GM23338 (cell line): Measurements from ENCODE around the gene ZNF398.

Experiments
- CREB1 ChIP-seq: fragments of 250-450 bp; sonication (Bioruptor Pico); IDR thresholded peaks from 2 replicates; pipeline ENCODE4 v1.5.0; 2020; ENCODE audit warnings: low read depth, mild to moderate bottlenecking, moderate library complexity
- EZH2 ChIP-seq: fragments of 200-600 bp; sonication (generic); IDR thresholded peaks from one replicate; pipeline ENCODE4 v1.8.0; 2017; ENCODE audit warnings: antibody characterized with exemption, mild to moderate bottlenecking, low read depth; ENCODE audit not compliant: unreplicated experiment
- EZH2phosphoT487 ChIP-seq: fragments of 200-600 bp; sonication (generic); IDR thresholded peaks from one replicate; pipeline ENCODE4 v1.8.1; 2018; ENCODE audit warnings: antibody characterized with exemption; ENCODE audit not compliant: unreplicated experiment
- JUNB ChIP-seq: IDR thresholded peaks from one replicate; pipeline ENCODE4 v1.6.1; 2016; ENCODE audit warnings: antibody characterized with exemption; ENCODE audit not compliant: unreplicated experiment
- POLR2AphosphoS5 ChIP-seq: IDR thresholded peaks from 2 replicates; pipeline ENCODE4 v1.6.1; 2016; ENCODE audit warnings: antibody characterized with exemption, low read depth
- TF ChIP-seq, protein P1 (sequence below), 2 experiments: fragments of 200-600 bp in 1 of 2; sonication (generic) in 1 of 2; conservative IDR thresholded peaks; 2 replicates each; pipeline versions ENCODE4 v1.5.1 to v1.6.1; 2016 to 2017; ENCODE audit warnings: antibody characterized with exemption in 2 of 2, low read depth in 2 of 2, mild to moderate bottlenecking in 2 of 2, moderate library complexity in 1 of 2
- TF ChIP-seq, protein P2 (sequence below): IDR thresholded peaks from one replicate; pipeline ENCODE4 v1.6.1; 2018; ENCODE audit warnings: antibody characterized with exemption; ENCODE audit not compliant: unreplicated experiment
- TF ChIP-seq, protein P3 (sequence below): IDR thresholded peaks from 2 replicates; pipeline ENCODE4 v1.6.1; 2016; ENCODE audit warnings: antibody characterized with exemption
- TF ChIP-seq, protein P4 (sequence below): fragments of 250-450 bp; sonication (Bioruptor Pico); IDR thresholded peaks from 2 replicates; pipeline ENCODE4 v1.5.0; 2020; ENCODE audit warnings: mild to moderate bottlenecking, moderate library complexity

DNA sequence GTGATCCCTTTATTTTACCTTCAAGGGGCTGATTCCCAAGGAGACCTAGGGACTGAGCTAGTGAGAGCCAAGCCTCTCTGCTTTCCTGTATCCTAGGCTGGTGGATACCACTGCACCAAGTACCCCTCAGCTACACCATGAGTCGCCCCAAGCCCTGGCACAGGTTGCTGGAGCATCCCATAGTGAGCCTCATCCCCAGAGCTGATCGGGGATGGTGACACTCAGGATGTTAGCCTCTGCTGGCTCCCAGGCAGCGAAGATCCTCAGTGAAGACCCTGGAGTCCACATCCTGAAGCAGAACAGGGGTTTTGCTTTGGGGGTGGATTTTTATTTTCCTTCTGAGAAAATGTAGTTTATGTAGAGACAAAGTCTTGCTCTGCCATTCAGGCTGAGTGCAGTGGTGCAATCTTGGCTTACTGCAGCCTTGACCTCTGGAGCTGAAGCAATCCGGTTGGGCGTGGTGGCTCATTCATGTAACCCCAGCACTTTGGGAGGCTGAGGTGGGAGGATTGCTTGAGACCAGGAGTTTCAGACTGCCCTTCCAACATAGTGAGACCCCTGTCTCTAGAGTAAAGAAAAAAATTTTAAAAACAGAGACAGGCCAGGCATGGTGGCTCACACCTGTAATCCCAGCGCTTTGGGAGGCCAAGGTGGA, 79.7 kb downstream of the ZNF398 start:
- TF ChIP-seq, protein P1, sequence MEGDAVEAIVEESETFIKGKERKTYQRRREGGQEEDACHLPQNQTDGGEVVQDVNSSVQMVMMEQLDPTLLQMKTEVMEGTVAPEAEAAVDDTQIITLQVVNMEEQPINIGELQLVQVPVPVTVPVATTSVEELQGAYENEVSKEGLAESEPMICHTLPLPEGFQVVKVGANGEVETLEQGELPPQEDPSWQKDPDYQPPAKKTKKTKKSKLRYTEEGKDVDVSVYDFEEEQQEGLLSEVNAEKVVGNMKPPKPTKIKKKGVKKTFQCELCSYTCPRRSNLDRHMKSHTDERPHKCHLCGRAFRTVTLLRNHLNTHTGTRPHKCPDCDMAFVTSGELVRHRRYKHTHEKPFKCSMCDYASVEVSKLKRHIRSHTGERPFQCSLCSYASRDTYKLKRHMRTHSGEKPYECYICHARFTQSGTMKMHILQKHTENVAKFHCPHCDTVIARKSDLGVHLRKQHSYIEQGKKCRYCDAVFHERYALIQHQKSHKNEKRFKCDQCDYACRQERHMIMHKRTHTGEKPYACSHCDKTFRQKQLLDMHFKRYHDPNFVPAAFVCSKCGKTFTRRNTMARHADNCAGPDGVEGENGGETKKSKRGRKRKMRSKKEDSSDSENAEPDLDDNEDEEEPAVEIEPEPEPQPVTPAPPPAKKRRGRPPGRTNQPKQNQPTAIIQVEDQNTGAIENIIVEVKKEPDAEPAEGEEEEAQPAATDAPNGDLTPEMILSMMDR (conservative IDR thresholded peaks at IDR 0.05; ENCODE audit: low read depth in 2 of 2), result no peak
- TF ChIP-seq POLR2AphosphoS5 (peak; percentile 33; the same call in 1 of the 2 replicates), EZH2 (no peak), CREB1 (CRISPR knock-in tag) (no peak), EZH2phosphoT487 (no peak), JUNB (no peak)
- TF ChIP-seq, protein P2, sequence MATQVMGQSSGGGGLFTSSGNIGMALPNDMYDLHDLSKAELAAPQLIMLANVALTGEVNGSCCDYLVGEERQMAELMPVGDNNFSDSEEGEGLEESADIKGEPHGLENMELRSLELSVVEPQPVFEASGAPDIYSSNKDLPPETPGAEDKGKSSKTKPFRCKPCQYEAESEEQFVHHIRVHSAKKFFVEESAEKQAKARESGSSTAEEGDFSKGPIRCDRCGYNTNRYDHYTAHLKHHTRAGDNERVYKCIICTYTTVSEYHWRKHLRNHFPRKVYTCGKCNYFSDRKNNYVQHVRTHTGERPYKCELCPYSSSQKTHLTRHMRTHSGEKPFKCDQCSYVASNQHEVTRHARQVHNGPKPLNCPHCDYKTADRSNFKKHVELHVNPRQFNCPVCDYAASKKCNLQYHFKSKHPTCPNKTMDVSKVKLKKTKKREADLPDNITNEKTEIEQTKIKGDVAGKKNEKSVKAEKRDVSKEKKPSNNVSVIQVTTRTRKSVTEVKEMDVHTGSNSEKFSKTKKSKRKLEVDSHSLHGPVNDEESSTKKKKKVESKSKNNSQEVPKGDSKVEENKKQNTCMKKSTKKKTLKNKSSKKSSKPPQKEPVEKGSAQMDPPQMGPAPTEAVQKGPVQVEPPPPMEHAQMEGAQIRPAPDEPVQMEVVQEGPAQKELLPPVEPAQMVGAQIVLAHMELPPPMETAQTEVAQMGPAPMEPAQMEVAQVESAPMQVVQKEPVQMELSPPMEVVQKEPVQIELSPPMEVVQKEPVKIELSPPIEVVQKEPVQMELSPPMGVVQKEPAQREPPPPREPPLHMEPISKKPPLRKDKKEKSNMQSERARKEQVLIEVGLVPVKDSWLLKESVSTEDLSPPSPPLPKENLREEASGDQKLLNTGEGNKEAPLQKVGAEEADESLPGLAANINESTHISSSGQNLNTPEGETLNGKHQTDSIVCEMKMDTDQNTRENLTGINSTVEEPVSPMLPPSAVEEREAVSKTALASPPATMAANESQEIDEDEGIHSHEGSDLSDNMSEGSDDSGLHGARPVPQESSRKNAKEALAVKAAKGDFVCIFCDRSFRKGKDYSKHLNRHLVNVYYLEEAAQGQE, result no peak
- TF ChIP-seq, protein P3, sequence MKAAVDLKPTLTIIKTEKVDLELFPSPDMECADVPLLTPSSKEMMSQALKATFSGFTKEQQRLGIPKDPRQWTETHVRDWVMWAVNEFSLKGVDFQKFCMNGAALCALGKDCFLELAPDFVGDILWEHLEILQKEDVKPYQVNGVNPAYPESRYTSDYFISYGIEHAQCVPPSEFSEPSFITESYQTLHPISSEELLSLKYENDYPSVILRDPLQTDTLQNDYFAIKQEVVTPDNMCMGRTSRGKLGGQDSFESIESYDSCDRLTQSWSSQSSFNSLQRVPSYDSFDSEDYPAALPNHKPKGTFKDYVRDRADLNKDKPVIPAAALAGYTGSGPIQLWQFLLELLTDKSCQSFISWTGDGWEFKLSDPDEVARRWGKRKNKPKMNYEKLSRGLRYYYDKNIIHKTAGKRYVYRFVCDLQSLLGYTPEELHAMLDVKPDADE, result no peak
- TF ChIP-seq, protein P4, sequence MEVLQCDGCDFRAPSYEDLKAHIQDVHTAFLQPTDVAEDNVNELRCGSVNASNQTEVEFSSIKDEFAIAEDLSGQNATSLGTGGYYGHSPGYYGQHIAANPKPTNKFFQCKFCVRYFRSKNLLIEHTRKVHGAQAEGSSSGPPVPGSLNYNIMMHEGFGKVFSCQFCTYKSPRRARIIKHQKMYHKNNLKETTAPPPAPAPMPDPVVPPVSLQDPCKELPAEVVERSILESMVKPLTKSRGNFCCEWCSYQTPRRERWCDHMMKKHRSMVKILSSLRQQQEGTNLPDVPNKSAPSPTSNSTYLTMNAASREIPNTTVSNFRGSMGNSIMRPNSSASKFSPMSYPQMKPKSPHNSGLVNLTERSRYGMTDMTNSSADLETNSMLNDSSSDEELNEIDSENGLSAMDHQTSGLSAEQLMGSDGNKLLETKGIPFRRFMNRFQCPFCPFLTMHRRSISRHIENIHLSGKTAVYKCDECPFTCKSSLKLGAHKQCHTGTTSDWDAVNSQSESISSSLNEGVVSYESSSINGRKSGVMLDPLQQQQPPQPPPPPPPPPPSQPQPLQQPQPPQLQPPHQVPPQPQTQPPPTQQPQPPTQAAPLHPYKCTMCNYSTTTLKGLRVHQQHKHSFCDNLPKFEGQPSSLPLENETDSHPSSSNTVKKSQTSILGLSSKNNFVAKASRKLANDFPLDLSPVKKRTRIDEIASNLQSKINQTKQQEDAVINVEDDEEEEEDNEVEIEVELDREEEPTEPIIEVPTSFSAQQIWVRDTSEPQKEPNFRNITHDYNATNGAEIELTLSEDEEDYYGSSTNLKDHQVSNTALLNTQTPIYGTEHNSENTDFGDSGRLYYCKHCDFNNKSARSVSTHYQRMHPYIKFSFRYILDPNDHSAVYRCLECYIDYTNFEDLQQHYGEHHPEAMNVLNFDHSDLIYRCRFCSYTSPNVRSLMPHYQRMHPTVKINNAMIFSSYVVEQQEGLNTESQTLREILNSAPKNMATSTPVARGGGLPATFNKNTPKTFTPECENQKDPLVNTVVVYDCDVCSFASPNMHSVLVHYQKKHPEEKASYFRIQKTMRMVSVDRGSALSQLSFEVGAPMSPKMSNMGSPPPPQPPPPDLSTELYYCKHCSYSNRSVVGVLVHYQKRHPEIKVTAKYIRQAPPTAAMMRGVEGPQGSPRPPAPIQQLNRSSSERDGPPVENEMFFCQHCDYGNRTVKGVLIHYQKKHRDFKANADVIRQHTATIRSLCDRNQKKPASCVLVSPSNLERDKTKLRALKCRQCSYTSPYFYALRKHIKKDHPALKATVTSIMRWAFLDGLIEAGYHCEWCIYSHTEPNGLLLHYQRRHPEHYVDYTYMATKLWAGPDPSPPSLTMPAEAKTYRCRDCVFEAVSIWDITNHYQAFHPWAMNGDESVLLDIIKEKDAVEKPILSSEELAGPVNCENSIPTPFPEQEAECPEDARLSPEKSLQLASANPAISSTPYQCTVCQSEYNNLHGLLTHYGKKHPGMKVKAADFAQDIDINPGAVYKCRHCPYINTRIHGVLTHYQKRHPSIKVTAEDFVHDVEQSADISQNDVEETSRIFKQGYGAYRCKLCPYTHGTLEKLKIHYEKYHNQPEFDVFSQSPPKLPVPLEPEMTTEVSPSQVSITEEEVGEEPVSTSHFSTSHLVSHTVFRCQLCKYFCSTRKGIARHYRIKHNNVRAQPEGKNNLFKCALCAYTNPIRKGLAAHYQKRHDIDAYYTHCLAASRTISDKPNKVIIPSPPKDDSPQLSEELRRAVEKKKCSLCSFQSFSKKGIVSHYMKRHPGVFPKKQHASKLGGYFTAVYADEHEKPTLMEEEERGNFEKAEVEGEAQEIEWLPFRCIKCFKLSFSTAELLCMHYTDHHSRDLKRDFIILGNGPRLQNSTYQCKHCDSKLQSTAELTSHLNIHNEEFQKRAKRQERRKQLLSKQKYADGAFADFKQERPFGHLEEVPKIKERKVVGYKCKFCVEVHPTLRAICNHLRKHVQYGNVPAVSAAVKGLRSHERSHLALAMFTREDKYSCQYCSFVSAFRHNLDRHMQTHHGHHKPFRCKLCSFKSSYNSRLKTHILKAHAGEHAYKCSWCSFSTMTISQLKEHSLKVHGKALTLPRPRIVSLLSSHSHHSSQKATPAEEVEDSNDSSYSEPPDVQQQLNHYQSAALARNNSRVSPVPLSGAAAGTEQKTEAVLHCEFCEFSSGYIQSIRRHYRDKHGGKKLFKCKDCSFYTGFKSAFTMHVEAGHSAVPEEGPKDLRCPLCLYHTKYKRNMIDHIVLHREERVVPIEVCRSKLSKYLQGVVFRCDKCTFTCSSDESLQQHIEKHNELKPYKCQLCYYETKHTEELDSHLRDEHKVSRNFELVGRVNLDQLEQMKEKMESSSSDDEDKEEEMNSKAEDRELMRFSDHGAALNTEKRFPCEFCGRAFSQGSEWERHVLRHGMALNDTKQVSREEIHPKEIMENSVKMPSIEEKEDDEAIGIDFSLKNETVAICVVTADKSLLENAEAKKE (CRISPR knock-in tag), result no peak
